A549 (cell line): Measurements from ENCODE around the gene DERA.

Experiments
- CTCF ChIP-seq: fragments of >200 bp; sonication (Bioruptor Twin); formaldehyde crosslinking; IDR thresholded peaks from 3 replicates; pipeline ENCODE4 v1.5.1; 2016
- EP300 ChIP-seq, 2 experiments: fragments of >200 bp; sonication (Bioruptor Twin); formaldehyde crosslinking; IDR thresholded peaks; 2 replicates in 1 of 2; 3 replicates in 1 of 2; pipeline ENCODE4 v1.6.1; 2016 to 2017
- HOXB13 ChIP-seq: fragments of 250-450 bp; sonication (Bioruptor Pico); IDR thresholded peaks from 2 replicates; pipeline ENCODE4 v1.5.0; 2020; ENCODE audit warnings: low read depth, mild to moderate bottlenecking, moderate library complexity
- POLR2A ChIP-seq: IDR thresholded peaks from 2 replicates; pipeline ENCODE4 v1.6.1; 2012; ENCODE audit warnings: mild to moderate bottlenecking, low read length

- no peak for TF ChIP-seq POLR2A
- no peak for TF ChIP-seq CTCF
- no peak for TF ChIP-seq EP300 (IDR thresholded peaks at IDR 0.05)
- TF ChIP-seq HOXB13 = no peak
Observed at GRCh38 chr12:15896867-15897266, 14.3 kb upstream of the DERA start.
